HG03457 (cell line): ENCODE results near the gene HPD.
"Not testable (repeated sequence)": the region's sequence is repeated elsewhere in the genome, so short reads cannot be mapped to it uniquely, and the experiment has no call there.

Source experiments
- ATAC-seq: cut with Tn5 transposase; IDR thresholded peaks from one replicate; pipeline ENCODE4 v1.9.1; 2021; ENCODE audit warnings: moderate number of reproducible peaks; ENCODE audit not compliant: unreplicated experiment

HPD gene

DNA sequence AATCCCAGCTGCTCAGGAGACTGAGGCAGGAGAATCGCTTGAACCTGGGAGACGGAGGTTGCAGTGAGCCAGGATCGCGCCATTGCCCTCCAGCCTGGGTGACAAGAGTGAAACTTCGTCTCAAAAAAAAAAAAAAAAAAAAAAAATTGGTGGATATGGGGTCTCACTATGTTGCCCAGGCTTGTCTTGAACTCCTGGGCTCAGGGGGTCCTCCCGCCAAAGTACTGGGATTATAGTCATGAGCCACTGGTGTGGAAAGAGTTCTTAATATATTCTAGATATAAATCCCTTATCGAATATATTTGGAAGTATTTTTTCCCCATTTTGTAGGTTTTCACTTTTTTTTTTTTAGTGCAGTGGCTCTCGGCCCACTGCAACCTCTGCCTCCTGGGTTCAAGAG, 10.6 kb upstream of the HPD start:
- ATAC-seq: not testable (repeated sequence)

DNA sequence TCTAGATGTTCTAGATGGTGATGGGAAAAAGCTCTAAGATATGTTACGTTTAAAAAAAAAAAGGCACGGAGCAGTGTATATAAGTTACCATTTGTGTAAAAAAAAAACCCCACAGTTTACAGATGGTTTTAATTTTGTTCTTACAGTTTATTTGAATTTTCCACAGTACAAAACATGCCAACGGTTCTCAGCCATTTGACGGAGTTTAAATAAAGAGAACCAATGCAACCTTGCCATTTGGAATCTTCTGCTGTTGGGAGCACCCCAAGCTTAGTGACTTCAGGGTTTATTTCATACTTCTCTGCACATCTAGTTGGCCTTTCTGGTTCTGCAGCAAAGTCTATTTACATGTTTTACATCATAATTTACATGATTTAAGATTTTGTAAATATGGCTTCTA, 7.7 kb upstream of the HPD start:
- no peak for ATAC-seq

DNA sequence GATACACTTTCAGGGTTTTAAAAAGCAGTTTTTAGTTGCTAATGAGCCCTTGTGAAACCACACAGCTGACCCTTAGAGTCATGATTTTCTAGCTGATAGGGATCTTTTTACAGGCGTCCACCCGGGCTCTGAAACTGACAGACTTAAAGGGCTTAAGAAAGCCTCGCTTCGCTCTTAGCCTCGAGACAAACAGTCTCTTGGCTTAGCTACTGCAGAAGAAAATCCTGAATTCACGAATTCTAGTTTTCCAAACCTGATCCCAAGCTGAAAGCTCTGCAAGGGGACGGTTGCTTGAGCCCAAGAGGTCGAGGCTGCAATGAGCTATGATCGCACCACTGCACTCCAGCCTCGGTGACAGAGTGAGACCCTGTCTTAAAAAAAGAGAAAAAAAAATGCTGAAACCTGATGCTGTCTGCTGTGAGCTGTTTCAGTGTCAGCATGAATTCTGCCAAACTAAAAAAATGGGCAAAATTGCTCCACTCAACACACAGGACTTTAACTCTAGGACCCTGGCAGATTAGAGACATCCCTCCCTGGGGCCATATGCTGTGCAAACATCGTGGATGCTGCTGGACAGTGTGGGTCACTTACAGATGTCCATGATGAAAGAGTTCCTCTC, 3.1 kb upstream of the HPD start:
- ATAC-seq: no peak

DNA sequence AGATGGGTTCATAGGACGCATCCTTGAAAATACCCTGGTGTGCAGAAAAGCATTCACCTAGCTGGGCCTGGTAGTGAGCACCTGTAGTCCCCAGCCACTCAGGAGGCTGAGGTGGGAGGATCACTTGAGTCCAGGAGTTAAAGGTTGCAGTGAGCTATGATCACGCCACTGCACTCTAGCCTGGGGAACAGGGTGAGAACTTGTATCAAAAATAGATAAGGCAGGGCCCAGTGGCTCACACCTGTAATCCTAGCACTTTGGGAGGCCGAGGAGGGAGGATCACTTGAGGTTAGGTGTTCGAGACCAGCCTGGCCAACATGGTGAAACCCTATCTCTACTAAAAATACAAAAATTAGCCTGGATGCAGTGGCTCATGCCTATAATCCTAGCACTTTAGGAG, 2.0 kb upstream of the HPD start:
- ATAC-seq: not testable (repeated sequence)

DNA sequence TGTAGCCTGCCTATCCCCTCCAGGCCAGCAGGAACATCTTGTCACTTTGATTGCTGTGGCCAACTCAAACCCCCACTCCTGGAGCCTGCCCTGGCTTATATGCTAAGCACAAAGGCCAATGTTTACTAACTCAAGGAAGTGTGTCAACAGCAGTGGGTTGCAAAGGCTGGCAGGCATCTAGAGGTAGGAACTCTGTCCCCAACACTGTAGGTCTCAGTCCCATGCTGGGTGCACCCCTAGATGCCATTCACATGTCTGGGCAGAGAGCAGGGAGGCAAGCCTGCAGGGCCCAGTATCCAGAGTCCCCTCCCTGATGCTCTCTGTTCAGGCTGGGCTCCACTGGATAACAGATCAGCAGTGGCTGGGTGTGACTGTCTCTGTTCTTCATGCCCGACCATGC, 1.6 kb upstream of the HPD start:
- no peak for ATAC-seq

DNA sequence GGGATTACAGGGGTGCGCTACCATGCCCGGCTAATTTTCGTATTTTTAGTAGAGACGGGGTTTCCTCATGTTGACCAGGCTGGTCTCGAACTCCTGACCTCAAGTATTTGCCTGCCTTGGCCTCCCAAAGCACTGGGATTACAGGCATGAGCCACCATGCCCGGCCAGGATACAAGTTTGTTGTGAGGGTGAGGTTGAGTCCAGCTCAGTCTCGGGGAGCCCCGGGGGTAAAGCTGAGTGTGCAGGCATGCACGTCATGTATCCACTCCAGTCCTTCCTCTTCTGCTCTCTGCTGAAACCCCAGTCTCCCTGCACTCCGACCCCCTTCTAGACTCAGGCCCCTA, 369 bp downstream of the HPD start:
- ATAC-seq: no peak

DNA sequence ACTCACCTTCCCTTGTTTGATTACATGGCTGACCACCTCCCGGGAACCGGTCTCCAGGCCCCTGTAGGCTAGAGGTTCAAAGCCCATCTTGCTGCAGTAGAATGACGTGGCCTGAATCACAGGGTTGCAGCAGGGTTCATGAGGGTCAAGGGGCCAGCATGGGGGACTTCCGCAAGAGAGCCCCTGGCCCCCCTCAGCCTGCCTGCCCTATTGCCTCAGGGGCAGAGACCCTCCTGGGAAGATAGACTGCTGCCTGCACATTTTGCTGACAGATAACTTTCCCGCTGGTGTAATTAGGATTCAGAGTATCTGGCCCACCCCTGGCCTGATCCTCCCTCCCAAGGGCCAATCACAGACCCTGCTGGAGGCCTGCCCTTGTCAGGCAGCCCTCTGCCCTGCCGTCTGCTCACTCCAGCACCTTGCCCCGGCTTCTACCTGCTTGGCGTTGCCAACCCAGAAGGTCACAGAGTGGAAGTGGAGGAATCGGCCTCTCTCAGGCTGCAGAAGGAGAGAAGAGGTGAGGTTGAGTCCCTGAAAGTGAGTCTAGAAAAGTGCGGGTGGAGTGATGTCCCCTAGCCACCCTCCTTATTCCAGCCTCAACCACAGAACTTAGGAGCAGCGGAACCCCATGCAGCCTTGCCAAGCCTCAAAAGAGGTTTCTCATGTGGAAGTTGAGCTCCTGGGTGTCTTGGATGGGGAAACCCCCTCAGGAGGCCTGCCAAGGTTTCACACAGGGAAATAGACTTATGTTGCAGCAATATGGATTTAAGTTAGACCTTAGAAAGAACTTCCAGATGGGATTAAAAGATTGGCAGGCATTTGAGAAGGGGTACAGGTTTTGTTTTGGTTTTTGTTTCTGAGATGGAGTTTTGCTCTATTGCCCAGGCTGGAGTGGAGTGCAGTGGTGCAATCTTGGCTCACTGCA, 1.1 kb downstream of the HPD start:
- no peak for ATAC-seq

DNA sequence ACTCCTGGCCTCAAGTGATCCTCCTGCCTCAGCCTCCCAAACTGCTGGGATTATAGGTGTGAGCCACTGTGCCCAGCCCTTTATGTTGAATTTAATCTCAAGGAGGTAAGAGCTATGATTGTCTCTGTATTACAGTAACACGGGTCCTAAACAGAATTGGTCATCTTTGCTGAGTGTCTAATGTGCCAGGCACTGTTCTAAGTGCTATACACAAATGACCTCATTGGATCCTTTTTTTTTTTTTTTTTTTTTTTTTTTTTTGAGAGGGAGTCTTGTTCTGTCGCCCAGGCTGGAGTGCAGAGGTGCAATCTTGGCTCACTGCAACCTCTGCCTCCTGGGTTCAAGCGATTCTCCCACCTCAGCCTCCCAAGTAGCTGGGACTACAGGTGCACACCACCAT, 6.3 kb downstream of the HPD start:
- not testable (repeated sequence) for ATAC-seq

DNA sequence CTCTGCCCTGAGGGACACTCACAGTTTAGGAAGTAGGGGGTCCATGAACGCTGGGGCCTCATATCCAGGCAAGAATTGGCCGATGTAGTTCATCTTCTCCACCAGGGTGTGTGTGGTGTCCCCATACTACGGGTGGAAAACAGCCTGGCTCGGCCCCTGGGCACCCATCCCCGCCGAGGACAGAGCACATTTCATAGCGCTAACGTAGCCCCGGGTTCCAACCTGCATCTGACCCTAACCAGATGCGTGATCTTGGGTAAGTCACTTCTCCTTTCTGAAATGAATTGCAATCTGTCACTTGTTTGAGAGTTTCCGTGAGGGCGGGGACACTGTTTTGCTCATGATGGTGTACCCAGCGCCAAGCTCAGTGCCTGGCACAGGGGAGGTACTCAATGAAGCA, 9.0 kb downstream of the HPD start:
- no peak for ATAC-seq

DNA sequence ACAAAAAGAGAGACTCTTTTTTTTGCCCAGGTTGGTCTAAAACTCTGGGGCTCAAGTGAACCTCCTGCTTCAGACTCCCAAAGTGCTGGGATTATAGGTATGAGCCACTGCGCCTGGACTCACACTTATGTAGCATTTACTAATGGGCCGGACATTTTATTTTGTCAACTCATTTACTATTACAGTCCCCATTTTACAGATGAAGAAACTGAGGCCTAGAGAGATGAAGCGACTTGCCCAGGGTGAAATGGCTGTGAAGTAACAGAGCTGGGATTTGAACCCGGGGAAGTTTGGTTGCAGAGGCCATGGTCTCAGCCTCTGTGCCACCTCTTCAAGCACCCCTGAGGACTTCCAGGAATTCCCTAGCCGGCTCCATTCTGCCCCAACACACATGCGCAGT, 9.4 kb downstream of the HPD start:
- no peak for ATAC-seq

DNA sequence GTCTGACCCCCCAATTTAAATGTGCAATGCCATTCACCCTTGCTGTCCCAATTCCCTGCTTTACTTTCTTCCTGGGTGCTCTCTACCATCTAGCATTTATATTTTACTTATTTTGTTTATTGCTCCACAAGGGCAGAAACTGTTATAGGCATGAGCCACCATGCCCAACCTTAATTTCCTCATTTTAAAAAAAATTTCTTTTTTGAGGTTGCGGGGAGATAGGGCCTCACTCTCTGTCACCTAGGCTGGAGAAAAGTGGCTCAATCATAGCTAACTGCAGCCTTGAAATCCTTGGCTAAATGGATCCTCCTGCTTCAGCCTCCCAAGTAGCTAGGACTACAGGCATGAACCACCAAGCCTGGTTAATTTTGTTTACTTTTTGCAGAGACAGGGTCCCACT, 13.0 kb downstream of the HPD start:
- no peak for ATAC-seq

DNA sequence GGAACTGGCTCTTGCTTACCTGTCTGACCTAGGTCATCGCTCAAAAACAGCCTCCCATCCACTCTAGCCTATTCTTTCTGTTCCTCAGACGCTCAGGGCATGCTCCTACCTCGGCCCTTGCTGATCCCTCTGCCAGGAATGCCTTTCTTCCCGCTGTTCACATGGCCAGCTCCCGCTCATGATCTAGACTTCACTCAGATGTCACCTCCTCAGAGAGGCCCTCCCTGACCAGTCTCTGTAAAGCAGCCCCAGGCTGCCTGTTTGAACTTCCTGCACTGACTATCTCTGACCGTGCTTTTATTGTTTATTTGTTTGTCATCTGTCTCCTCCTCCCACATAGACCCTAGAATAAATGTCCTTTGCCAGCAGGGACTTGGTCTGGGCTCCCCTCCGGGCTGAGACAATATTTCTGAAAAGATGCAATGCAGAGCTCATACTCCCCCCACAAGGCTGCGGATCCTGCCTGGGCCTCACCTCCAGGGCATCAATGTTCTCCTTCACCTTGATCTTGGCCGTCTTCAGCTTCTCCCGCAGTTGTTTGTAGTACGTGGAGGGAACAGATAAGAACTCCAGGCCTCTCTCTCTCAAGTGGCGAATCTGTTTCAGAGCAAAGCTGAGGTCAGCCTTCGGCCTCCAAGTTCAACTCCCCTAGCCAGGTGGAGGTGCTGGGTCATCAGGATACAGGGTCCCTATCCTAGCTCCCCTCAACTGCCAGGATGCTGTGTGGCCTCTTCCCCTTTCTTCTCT, 15.2 kb downstream of the HPD start:
- ATAC-seq: no peak

DNA sequence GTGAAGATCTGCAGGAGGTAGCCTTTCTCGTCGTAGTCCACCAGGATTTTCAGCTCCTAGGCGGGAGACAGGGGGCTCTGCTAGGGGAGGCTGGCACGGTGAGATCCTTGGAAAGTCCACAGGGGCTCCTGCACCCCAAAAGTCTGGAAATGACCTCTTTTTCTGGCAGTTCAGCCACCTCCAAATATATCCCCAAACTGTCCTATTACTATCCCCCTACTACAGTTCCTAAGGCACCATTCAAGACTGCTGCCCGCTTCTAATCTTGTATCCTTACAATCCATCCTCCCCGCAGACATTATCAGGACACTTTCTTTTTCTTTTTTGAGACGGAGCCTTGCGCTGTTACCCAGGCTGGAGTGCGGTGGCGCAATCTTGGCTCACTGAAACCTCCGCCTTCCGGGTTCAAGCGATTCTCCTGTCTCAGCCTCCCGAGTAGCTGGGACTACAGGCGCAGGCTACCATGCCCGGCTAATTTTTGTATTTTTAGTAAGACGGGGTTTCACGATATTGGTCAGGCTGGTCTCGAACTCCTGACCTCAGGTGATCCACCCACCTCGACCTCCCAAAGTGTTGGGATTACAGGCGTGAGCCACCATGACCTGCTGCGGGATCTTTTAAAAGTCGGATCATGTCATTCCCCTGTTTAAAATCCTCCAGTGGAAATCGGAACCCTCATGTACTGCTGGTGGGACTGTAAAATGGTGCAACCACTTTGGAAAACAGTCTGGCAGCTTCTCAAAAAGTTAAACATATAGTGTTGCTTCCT, 18.5 kb downstream of the HPD start:
- ATAC-seq: no peak

DNA sequence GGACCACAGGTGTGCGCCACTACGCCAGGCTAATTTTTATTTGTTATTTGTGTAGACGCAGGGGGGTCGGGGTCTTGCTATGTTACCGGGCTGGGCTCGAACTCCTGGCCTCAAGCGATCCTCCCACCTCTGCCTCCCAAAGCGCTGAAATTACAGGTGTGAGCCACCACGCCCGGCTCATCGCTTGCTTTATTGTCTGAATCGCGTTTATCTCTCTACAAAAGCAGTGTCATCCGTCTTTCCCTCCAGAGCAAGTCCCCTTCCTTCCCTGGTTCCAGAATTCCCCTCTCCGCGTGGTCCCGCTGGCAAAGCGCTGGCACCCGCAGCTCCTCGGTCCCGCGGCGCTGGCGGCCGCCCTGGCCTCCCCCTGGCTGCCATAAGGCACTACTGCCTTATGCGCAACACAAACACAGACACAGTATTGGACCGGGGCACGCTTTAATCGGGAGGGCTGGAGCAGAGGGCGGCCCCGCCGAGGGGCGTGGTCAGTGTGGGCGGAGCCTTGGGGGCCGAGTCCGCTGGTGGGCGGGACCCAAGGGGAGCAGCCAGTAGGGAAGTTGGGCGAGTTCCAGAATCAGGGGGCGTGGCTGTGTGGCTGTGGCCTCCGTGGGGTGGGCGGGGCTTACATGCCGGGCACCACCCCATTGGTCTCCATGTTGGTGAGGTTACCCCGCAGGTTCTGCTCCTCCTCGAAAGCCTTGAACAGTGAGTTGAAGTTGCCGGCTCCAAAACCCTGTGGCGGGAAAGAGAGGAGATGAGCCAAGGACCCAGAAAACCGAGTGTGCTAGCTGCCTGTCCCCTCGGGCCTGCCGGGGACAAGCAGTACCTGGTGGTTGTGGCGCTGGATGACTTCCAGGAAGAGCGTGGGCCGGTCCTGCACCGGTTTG, 19.3 kb downstream of the HPD start:
- peak; percentile 86 for ATAC-seq

DNA sequence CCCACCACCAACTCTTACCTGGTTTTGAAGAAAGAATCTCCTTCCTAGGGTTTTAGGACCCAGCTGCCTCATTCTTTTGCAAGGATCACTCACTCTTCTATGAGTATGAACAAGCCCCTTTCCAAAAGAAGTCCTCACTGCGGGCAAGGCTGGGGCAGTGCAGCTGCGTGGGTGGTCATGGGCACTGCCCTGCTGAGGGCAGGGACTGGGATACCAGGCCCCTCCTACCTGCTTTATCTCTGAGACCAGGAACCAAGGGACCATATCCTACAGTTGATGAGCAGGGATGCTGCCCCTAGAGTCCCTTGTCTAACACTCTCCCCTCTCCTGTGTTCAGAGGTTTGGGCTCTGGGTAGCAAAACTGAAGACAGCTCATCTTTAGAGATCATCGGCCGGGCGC, 20.5 kb downstream of the HPD start:
- no peak for ATAC-seq

DNA sequence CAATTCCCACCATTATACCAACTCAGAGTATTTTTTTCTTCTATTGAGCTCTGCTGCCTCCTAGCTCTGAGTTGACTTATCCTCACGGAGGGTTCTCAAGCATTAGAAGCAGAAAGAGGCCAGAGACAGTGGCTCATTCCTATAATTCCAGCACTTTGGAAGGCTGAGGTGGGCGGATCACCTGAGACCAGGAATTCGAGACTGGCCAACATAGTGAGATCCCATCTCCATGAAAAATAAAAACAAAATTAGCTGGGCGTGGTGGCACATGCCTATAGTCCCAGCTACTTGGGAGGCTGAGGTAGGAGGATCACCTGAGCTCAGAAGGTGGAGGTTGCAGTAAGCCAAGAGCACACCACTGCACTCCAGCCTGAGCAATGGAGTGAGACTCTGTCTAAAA, 21.0 kb downstream of the HPD start:
- no peak for ATAC-seq

DNA sequence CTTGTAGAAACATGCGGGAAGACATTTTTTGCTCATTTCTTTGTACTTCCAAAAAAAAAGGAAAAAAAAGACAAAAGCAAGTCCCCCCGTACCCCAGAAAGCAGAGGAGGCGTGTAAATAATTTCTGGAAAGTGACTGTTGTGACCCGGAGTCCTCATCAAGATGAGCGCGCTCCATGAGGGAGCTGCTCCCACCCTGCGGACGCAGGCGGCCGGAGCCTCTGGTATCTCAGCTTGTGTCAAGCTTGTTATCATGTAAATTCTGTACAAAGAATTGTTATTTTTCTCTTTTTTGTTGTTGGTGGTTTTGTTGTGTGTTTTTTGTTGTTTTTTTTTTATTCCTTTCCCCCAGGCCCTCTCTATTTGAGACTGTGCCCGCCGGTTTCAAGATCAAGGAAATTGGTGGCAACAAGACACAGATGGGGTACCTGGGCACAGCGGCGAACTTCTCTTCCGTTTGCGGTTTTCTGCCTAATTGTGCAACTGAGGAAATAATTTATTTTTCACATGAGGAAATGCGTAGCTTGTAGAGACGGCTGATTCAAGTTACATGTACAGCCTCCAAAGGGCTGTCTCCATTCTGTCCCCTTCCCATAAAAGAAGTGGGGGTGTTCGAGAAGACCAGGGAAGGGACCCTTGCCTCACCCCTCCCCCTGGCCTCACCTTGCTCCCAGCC, 27.0 kb downstream of the HPD start:
- ATAC-seq: no peak

DNA sequence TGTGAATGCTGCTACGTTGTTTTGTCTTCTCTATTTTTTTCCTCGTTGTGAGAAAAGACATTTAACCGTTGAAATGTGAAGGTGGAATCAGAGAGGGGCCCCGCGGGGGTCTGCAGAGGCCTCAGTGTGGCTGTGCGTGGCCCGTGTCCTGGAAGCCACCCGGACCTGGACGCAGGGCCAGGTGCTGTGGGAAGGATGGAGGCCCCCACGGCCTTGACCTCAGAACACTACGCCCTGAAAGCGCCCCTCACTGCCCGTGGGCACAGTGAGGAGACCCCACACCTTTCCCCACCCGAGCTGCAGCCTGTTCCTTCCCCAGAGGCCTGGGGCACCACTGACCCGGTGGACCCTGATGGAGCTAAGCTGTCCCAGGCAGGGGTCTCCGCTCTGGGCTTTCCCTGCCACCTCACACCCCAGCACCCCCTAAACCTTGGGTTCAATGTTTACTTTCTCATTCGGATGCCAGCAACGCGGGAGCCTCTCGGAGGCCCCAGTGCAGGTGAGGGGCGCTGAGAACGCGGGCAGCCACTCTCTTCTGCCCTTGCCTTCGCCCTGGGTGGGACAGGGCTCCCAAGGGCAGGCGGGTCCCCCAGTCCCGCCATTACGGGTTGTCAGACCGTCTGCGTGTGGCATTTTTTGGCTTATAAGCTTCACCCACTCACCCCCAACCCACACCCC, 27.9 kb downstream of the HPD start:
- ATAC-seq: no peak

DNA sequence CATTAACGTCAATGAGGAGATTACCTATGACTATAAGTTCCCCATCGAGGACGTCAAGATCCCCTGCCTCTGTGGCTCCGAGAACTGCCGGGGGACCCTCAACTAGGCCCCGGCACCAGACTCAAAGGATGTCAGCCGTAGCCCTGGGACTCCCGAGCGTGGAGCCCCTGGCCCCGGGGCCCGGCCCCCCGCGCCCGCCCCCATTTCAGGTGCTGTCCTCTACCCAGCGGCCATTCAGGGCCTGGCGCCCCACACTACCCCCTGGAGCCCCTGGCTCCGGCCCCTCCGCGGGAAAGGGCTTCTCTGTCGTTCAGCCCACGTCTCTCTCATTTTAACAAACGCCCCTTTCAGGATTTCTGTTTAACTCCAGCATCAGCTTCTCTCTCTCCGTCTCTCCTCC, 28.5 kb downstream of the HPD start:
- no peak for ATAC-seq
